ENCODE measurements around the gene CLIP2.

Gene CLIP2

GRCh38 chr7:74299401-74299800, 10.2 kb downstream of the CLIP2 start:
- DNase-seq (ENCODE audit: low read depth), result no peak
- H3K4me3 ChIP-seq (replicated peaks; ENCODE audit: low read depth, low read length), result no peak overlapping the region
- no peak for TF ChIP-seq CTCF (IDR thresholded peaks at IDR 0.05; ENCODE audit: low read length, missing control alignments)

- H3K4me3 ChIP-seq (replicated peaks; ENCODE audit: low read depth, low read length), result no peak overlapping the region
- no peak for TF ChIP-seq CTCF (IDR thresholded peaks at IDR 0.05; ENCODE audit: low read length, missing control alignments)
- no peak for DNase-seq (ENCODE audit: low read depth)
Observed at GRCh38 chr7:74300926-74301325, 11.7 kb downstream of the CLIP2 start.

GRCh38 chr7:74302745-74303221, 13.6 kb downstream of the CLIP2 start:
- DNase-seq (ENCODE audit: low read depth), result no peak
- no peak overlapping the region for H3K4me3 ChIP-seq (replicated peaks; ENCODE audit: low read depth, low read length)
- no peak for TF ChIP-seq CTCF (IDR thresholded peaks at IDR 0.05; ENCODE audit: low read length, missing control alignments)

GRCh38 chr7:74304550-74304949, 15.3 kb downstream of the CLIP2 start:
- DNase-seq (ENCODE audit: low read depth), result no peak
- TF ChIP-seq CTCF (IDR thresholded peaks at IDR 0.05; ENCODE audit: low read length, missing control alignments), result no peak
- H3K4me3 ChIP-seq (replicated peaks; ENCODE audit: low read depth, low read length), result no peak overlapping the region

GRCh38 chr7:74306004-74306729, 17.0 kb downstream of the CLIP2 start:
- no peak for TF ChIP-seq CTCF (IDR thresholded peaks at IDR 0.05; ENCODE audit: low read length, missing control alignments)
- H3K4me3 ChIP-seq (replicated peaks; ENCODE audit: low read depth, low read length), result no peak overlapping the region
- DNase-seq (ENCODE audit: low read depth), result no peak

GRCh38 chr7:74306730-74307469, 17.7 kb downstream of the CLIP2 start:
- TF ChIP-seq CTCF (IDR thresholded peaks at IDR 0.05; ENCODE audit: low read length, missing control alignments), result no peak
- peak overlapping the region; percentile 7 for H3K4me3 ChIP-seq (replicated peaks; ENCODE audit: low read depth, low read length)
- peak; percentile 74 for DNase-seq (ENCODE audit: low read depth)
